CD14-positive monocyte (primary cell): Measurements from ENCODE around the gene FBXW10B. TPM values are rescaled to one million over a fixed set of nuclear protein-coding genes. Genes with fewer than 3 reads are reported as not detected.

Experiments used
- polyA plus RNA-seq, 3 donors: library from polyadenylated mRNA; depleted of rRNA in 1 of 3; unstranded in 2 of 3; stranded (reverse) in 1 of 3; fragments of 300-500 nt in 2 of 3; fragments of >200 nt in 1 of 3; fragmentation: Illumina TruSeq in 2 of 3; gene quantifications; 1 replicate in 2 of 3; 2 replicates in 1 of 3; pipeline ENCODE4 v1.2.3, GENCODE V29; 2012 to 2021
- small RNA-seq: library from RNA; depleted of rRNA; stranded (forward); fragments of <200 nt; gene quantifications from one replicate; pipeline ENCODE3, GENCODE V24; 2012; ENCODE audit warnings: low read depth; ENCODE audit not compliant: insufficient read length

Gene FBXW10B
- polyA plus RNA-seq, 3 donors: 0.09 TPM; not detected in 2

Small RNA genes lying within 50 kb of the gene (small RNA-seq; reads per million reads assigned to genes)
- gene AC005838.1 (not detected), gene RF00090 (not detected)

Other genes starting within 250 kb of the FBXW10B start
- gene CDRT4, start 152.1 kb downstream of the FBXW10B start, polyA plus RNA-seq: under 1 TPM in 2 of 3 donors, not detected in 1; 0.34 to 0.71 TPM
- 1 to 10 TPM in 2 of 3 donors, under 1 TPM in 1; 0.88 to 3.3 (median 1.4) TPM for gene TVP23C, start 56.2 kb downstream of the FBXW10B start, polyA plus RNA-seq
- gene TRIM16, start 64.6 kb upstream of the FBXW10B start, polyA plus RNA-seq: 1 to 10 TPM; 2.9 to 6.3 (median 4.6) TPM
- gene ZNF286A, start 80.0 kb upstream of the FBXW10B start, polyA plus RNA-seq: 1 to 10 TPM; 2.3 to 3.2 (median 2.9) TPM
- gene TBC1D26, start 112.6 kb upstream of the FBXW10B start, polyA plus RNA-seq: under 1 TPM in 1 of 3 donors, not detected in 2; 0.03 TPM